Fibroblast of mammary gland (primary cell): Measurements from ENCODE around the gene AMBRA1.

Experiments
- DNase-seq: peaks from one replicate; pipeline ENCODE4 v3.0.0-alpha.2; 2010; ENCODE audit warnings: low read depth
- H3K4me3 ChIP-seq: 2 replicates; pipeline ENCODE4 v1.5.1; 2011; ENCODE audit warnings: low read depth, mild to moderate bottlenecking, low read length, moderate library complexity; ENCODE audit not compliant: control insufficient read depth
- CTCF ChIP-seq: conservative IDR thresholded peaks from 2 replicates; pipeline ENCODE4 v1.5.1; 2011; ENCODE audit warnings: low read depth, low read length, inconsistent platforms; ENCODE audit not compliant: control insufficient read depth, insufficient read depth

Gene AMBRA1

GRCh38 chr11:46577058-46577457, 16.8 kb downstream of the AMBRA1 start:
- no peak overlapping the region for H3K4me3 ChIP-seq
- DNase-seq: no peak
- TF ChIP-seq CTCF: no peak

- DNase-seq: no peak
- H3K4me3 ChIP-seq: no peak overlapping the region
- TF ChIP-seq CTCF: no peak
These were observed 19.2 kb downstream of the AMBRA1 start for GRCh38 chr11:46574656-46575055.

GRCh38 chr11:46570790-46571398, 22.9 kb downstream of the AMBRA1 start:
- no peak for TF ChIP-seq CTCF
- no peak for DNase-seq
- H3K4me3 ChIP-seq: no peak overlapping the region

GRCh38 chr11:46565232-46565840, 28.5 kb downstream of the AMBRA1 start:
- H3K4me3 ChIP-seq: no peak overlapping the region
- TF ChIP-seq CTCF: no peak
- DNase-seq: no peak

GRCh38 chr11:46564459-46564858, 29.4 kb downstream of the AMBRA1 start:
- DNase-seq: peak; percentile 62
- no peak for TF ChIP-seq CTCF
- no peak overlapping the region for H3K4me3 ChIP-seq

- TF ChIP-seq CTCF: no peak
- no peak for DNase-seq
- no peak overlapping the region for H3K4me3 ChIP-seq
These were observed 31.3 kb downstream of the AMBRA1 start for GRCh38 chr11:46562527-46562926.

GRCh38 chr11:46560300-46560991, 33.4 kb downstream of the AMBRA1 start:
- peak; percentile 50 for DNase-seq
- no peak for TF ChIP-seq CTCF
- H3K4me3 ChIP-seq: peak overlapping the region; percentile 43
